Measurements from ENCODE around the gene KRTCAP2. TPM values are rescaled to one million over a fixed set of nuclear protein-coding genes. Genes with fewer than 3 reads are reported as not detected.
A peak's percentile ranks its signal among the peaks of the same experiment; 100 is the strongest.

The KRTCAP2 gene
- total and polyA plus RNA-seq, 10 of the 15 experiments (the other 5 are each of a cell fraction or from before 2014, with no cell fraction given), result 61.3 to 238 (median 141) TPM

GRCh38 chr1:155208541-155209311 is 35.6 kb upstream of the KRTCAP2 start, which contains the start of gene MTX1 (continued):
- TF ChIP-seq BACH1 (IDR thresholded peaks at IDR 0.05; ENCODE audit: borderline replicate concordance) (peak; percentile 63), CHD4 (IDR thresholded peaks at IDR 0.05) (no peak), EED (IDR thresholded peaks at IDR 0.05; ENCODE audit: low read depth) (no peak), IRF4 (IDR thresholded peaks at IDR 0.05; ENCODE audit: low read depth, low read length) (no peak), ZBED1 (IDR thresholded peaks at IDR 0.05; ENCODE audit: borderline replicate concordance) (no peak), BRCA1 (IDR thresholded peaks at IDR 0.05; ENCODE audit: low read depth, low read length) (no peak), IRF5 (IDR thresholded peaks at IDR 0.05; ENCODE audit: borderline replicate concordance) (no peak), HCFC1 (IDR thresholded peaks at IDR 0.05; ENCODE audit: low read length) (peak; percentile 56; the same call in 1 of the 2 replicates), POLR2AphosphoS2 (IDR thresholded peaks at IDR 0.05; ENCODE audit: low read depth, low read length) (peak; percentile 37; the same call in 1 of the 2 replicates), NFXL1 (IDR thresholded peaks at IDR 0.05; ENCODE audit: borderline replicate concordance) (no peak), CUX1 (IDR thresholded peaks at IDR 0.05; ENCODE audit: insufficient replicate concordance, low read depth, low read length) (no peak), ZNF687 (IDR thresholded peaks at IDR 0.05) (peak; percentile 16; the same call in 1 of the 2 replicates), E2F4 (IDR thresholded peaks at IDR 0.05; ENCODE audit: low read depth, low read length) (no peak), NR2F1 (conservative IDR thresholded peaks at IDR 0.05) (no peak), NFIC (IDR thresholded peaks at IDR 0.05; ENCODE audit: low read depth, low read length) (no peak), ZNF384 (IDR thresholded peaks at IDR 0.05; ENCODE audit: borderline replicate concordance, low read depth, low read length) (no peak), BHLHE40 (IDR thresholded peaks at IDR 0.05; ENCODE audit: borderline replicate concordance in 1 of 2, low read depth in 2 of 2, low read length in 1 of 2) (peak; percentile 65 to 87; a peak in 3 of 4 replicates), HDGF (IDR thresholded peaks at IDR 0.05) (peak; percentile 83), TBL1XR1 (IDR thresholded peaks at IDR 0.05; ENCODE audit: low read depth, low read length) (peak; percentile 3; the same call in 1 of the 2 replicates)

Data from GM12878 (cell line).